Limb (tissue), 2 donors: ENCODE results near the gene MYL2.
A peak's percentile ranks its signal among the peaks of the same experiment; 100 is the strongest.
"Not testable (repeated sequence)": the region's sequence is repeated elsewhere in the genome, so short reads cannot be mapped to it uniquely, and the experiment has no call there.

ENCODE experiments used
- DNase-seq, 2 donors: peaks; one replicate each; pipeline ENCODE4 v3.0.0-alpha.2; 2016; ENCODE audit errors: extremely low spot score in 2 of 2

The MYL2 gene, protein sequence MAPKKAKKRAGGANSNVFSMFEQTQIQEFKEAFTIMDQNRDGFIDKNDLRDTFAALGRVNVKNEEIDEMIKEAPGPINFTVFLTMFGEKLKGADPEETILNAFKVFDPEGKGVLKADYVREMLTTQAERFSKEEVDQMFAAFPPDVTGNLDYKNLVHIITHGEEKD

GRCh38 chr12:110920324-110920910 lies at the start of gene MYL2:
Gene MYL2, minus strand, starts transcription at chr12:110920579. Its CDS starts 50 bp downstream, at chr12:110920529.
- DNase-seq: no peak

- peak; percentile 49 to 52 for DNase-seq
These were observed 45.8 kb upstream of the MYL2 start for GRCh38 chr12:110966081-110966760.

DNA sequence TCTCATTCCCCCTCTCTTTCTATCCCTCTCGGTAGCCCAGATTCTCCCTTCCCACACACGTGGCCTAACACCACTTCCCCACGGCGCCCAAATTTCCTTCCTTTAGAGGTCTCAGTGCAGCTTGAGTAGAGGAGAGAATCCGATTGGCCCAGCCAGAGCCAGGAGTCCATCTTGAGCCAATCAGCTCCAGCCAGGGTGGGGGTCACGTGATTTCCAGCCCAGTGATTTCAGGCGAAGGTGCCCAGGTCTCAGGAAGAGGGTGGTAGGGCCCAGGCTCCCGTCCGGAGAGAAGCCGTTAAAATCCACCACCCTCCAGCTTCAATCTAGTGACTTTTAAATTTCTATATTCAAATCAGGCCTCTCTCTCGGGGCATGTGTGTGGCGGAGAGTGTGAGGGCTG lies 45.2 kb upstream of the MYL2 start:
- DNase-seq: peak in 1 of 2 donors; percentile 37

- no peak for DNase-seq
These were observed 40.4 kb upstream of the MYL2 start for GRCh38 chr12:110960795-110961194.

DNA sequence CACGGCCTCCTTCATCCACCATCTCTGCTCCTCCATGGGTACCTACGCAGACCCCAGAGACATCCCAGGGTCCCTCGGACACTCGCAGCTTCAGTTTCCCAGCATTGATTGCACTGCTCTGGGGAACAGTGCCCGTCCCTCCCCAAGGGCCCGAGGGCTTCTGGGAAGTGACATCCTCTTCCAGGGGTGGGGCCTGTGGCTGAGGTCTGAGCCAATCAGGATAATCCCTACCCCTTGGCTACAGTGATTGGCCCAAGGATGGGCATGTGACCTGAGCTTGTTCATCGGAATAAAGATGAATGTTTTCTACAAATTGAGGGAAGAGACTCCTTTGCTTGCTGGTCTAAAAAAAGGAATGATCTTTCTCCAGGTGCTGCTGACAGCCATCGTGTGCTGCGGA lies 37.3 kb upstream of the MYL2 start:
- DNase-seq: no peak

DNA sequence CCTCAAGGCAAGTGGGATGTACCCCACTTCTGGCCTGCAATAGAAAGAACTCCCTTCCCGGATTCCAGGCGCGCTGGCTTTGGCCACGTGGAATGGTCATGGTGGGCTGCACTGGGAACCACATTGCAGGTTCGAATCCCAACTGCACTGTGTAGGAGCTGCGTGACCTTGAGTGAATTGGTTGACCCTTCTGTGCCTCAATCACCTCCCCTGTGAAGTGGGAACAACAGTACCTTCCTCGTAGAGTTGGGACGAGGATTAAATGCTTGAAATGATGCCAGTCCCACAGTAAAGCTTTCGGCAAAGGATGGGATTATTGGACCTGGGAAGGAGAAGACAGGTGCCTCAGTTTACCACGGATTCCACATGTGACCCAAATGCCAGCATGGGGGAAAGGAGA lies 36.8 kb upstream of the MYL2 start:
- DNase-seq: no peak

- not testable (repeated sequence) for DNase-seq
These were observed 30.5 kb upstream of the MYL2 start for GRCh38 chr12:110950867-110951266.

GRCh38 chr12:110950466-110950865 lies 30.1 kb upstream of the MYL2 start:
- not testable (repeated sequence) for DNase-seq

GRCh38 chr12:110948041-110948440 lies 27.7 kb upstream of the MYL2 start:
- DNase-seq: no peak

DNA sequence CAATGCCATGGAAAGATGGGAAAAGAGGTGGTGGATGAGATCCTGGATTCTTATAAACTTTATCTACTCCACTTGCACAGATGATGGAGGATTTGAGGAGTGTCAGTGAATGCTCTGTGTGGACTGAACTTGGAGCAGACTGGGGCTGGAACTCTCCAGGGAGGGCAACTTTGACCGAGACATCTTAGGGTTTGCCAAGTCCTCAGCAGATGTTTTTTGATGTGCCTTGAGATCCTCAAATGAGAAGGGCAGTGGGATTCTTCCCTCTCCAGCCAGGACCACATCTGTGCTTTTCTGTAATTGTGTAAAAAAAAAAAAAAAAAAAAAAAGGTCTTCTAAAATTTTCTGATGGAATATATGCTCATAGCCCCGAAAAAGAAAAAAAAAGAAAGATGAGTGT lies 23.0 kb upstream of the MYL2 start:
- DNase-seq: no peak

DNA sequence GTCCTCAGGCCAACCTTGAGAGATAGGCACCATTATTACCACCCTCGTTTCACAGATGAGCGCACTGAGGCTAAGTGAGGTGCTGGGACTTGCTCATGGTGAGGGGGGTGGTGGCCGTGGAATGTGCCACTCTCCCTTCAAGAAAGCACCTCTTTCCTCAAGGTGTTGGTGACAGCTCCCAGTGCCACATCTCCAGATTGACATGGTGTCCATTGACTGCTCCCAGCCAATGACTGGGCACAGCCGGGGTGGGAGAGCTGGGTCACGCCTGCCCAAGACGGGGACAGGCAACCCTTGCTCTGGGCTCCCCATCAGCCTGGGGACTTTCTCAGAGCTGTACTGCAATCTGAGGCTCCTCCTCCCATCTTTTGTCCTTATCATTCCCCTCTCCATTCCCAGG lies 21.0 kb upstream of the MYL2 start:
- no peak for DNase-seq

DNA sequence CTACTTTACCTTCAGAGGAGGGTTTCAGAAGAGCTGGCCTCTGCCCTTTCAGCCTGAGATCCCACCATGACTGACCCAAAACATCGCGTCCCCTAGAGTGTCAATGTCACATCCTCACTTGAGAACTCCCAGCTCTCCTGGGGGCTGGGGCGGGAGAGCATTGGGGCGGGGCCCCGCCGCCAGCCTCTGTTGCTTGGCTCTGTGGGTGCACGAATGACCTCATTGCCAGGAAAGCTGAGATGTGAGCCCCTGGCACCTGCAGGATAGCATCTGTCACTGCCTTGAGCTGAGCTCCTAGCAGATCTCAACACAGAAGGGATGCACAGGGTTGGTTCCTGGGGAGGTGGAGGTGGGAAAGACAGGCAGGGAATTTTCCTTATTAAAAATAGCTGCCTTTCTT lies 20.6 kb upstream of the MYL2 start:
- DNase-seq: no peak

- DNase-seq: no peak
These were observed 19.9 kb upstream of the MYL2 start for GRCh38 chr12:110940296-110940695.

GRCh38 chr12:110937104-110937641 lies 16.8 kb upstream of the MYL2 start:
- peak; percentile 49 to 80 for DNase-seq

GRCh38 chr12:110936367-110937103 lies 16.2 kb upstream of the MYL2 start:
- no peak for DNase-seq

DNA sequence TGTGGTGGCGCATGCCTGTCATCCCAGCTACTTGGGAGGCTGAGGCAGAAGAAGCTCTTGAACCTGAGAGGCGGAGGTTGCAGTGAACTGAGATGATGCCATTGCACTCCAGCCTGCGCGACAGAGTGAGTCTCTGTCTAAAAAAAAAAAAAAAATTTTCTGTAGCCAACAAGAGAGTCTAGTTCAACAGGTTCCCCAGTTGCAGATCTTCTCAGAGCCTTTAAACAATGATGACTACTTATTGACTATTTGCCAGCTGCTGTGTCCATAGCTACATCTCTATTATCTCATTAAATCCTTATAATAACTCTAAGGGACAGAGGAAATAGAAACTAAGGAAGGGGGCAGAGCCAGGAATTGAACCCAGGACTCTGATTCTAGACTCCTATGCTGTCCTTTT lies 15.2 kb upstream of the MYL2 start:
- no peak for DNase-seq

GRCh38 chr12:110934093-110934852 lies 13.9 kb upstream of the MYL2 start:
- no peak for DNase-seq

DNA sequence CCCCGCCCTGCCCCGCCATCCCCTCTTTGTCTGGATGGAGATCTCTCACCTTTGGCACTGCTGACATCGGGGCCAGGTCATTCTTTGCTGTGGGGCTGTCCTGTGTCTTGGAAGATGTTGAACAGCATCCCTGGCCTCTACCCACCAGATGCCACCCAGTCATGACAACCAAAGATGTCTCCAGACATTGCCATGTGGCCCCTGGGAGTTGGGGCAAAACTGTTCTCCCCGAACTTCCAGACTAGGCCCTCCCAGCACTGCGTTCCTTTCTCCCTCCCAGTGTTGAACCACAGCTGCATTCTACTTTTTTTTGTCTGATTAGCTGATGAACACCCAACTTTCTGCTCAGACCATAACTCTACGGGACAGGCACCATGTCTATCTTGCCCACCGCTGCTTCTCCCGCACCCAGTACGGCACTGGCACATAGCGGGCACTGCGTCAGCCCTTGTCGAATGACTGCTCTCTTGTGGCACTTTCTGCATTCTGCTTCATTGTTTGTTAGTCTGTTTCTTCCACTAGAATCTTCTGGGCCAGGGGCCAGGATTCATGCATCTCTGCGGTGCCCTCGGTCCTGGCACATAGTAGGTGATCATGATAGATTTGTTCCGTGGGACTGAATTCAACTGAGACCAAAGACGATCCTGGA lies 13.1 kb upstream of the MYL2 start:
- no peak for DNase-seq

DNA sequence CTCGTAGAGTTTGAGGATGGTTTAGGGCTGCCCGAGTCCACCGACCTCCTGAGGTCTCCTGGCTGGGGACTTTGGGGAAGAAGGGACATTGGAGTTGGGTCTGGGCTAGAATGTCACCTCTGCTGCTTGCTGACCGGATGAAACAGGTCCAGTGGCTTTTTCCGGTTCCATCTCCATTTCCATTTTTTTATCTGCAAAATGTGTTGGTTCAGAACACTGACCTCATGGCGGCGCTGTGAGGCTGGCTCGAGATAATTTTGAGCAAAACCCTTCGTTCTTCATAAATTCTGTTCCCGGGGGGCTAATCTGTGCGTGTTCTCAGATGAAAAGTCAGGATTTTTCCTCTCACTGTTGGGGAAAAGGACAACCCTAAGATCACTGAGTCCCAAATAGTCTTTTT lies 11.7 kb upstream of the MYL2 start:
- no peak for DNase-seq

DNA sequence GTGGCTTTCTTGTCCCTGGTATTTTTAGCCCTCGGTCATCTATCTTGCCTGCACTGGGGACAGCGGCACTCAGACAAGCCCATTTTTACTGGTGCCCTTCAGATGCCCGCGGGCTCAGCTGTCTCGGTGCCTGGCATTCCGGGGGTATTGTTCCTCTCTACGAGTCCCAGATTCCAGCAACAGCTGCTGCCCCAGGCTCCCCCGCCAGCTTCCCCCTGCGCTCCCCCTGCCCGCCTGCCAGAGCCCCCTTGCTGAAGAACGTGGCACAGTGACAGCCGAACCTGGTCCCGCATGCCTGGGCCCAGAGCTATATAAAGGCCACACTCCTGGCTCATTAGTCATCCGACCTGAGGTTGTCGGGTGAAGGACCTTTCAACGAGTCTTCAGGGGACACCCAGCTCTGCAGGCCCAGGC lies 10.9 kb upstream of the MYL2 start:
- peak in 1 of 2 donors; percentile 56 for DNase-seq
